A549 treated with CpdA at 1 μM for 4 hours (cell line): ENCODE results near the gene POM121L12. TPM values are rescaled to one million over a fixed set of nuclear protein-coding genes. Genes with fewer than 3 reads are reported as not detected.

Experiments
- total RNA-seq: library from RNA; stranded (reverse); fragments of 200-300 nt; extraction: Qiagen RNA extraction; gene quantifications from 5 replicates; pipeline ENCODE4 v1.2.3, GENCODE V29; 2022; ENCODE audit warnings: low read depth

Gene POM121L12
- not detected in 5 replicates for total RNA-seq

DNA sequence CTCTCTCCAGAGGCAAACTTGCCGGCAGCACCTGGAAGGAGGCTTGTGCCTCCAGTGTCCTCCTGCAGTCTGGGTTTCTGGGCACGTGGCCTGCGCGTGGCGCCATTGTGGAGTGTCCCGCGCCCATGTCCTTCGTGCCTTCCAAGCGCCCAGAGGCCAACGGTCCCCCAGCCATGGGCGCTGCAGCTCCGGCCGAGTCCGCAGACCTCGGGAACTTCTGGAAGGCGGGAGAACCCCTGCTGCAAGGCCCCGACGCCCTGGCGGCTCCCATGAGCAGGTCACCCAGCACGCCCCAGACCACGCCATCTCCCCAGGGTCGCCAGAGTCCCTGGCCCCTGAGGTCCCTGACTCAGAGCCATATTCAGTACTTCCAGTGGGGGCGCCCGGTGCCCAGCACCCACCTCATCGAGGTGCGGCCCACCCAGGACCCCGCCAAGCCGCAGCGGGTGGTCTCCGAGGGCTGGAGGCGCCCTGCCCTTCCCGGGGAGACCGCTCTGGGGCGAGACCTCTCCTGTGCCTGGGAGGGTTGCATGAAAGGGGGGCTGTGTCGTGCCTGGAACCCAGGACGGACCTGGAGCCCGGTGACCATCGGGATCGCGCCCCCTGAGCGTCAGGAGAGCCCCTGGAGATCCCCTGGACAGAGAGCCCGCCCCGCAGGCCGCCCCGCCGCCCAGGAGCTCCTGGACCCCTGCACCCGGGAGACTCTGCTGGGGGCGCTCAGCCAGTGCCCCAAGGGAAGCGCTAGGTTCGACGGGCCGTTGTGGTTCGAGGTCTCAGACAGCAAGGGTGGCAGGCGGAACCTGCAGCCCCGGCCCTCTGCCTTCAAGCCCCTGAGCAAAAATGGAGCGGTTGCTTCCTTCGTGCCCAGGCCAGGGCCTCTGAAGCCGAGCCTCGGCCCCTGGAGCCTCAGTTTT lies at the start of gene POM121L12:
TSS of gene POM121L12 (plus strand) at position 135 of the 914 bp plus-strand sequence. CDS start at position 174, 39 bp downstream.

